HCT116 (cell line): ENCODE results near the gene MID1. TPM values are rescaled to one million over a fixed set of nuclear protein-coding genes. Genes with fewer than 3 reads are reported as not detected.

Experiments
- ATAC-seq: fragments of 200-7000 bp; cut with Tn5 transposase; 2 replicates; pipeline ENCODE4 v1.9.1; 2020; ENCODE audit warnings: mild to moderate bottlenecking, moderate library complexity
- BruUV-seq: library from RNA; stranded (reverse); fragments of 400-500 nt; replicated peaks from 2 replicates; lab custom pipeline; 2021; lab: Mats Ljungman, UMichigan
- CTCF ChIA-PET: fragments of 300-600 bp; sonication (Branson Sonifier 250); formaldehyde crosslinking; loops from one replicate; lab custom pipeline; 2021; ENCODE audit warnings: antibody characterized with exemption; lab: Charles Lee
- POLR2A ChIA-PET: fragments of 300-600, 350-600 bp; sonication (Branson Sonifier 250); formaldehyde crosslinking; loops from one replicate; lab custom pipeline; 2021; ENCODE audit warnings: antibody characterized with exemption; lab: Charles Lee
- RAD21 ChIA-PET, 2 experiments: fragments of 300-600 bp; sonication (Branson Sonifier 250); formaldehyde crosslinking; loops; one replicate each; lab custom pipeline; 2023; ENCODE audit warnings: low total read pairs in 2 of 2; ENCODE audit not compliant: uncharacterized antibody in 2 of 2, unreplicated experiment in 2 of 2, low non-redundant PET in 1 of 2; lab: Charles Lee
- DNase-seq: peaks from one replicate; pipeline ENCODE4 v3.0.0-alpha.2; 2010; ENCODE audit warnings: low read depth, low spot score
- H2AFZ ChIP-seq: fragments of 200-600 bp; shearing (Covaris generic), sonication (generic); 2 replicates; pipeline ENCODE4 v1.6.1; 2017; ENCODE audit warnings: low read depth, mixed run types, mixed read lengths, antibody characterized with exemption, low read length; ENCODE audit not compliant: poor library complexity, severe bottlenecking
- H3K27ac ChIP-seq: 2 replicates; pipeline ENCODE4 v1.5.1; 2012; ENCODE audit warnings: low read depth, low read length
- H3K27me3 ChIP-seq: fragments of 200-600 bp; sonication (generic); 2 replicates; pipeline ENCODE4 v1.6.1; 2016; ENCODE audit warnings: mixed run types, low read length, mixed read lengths; ENCODE audit not compliant: insufficient read depth
- H3K36me3 ChIP-seq, 2 experiments: fragments of 200-500 bp in 1 of 2; fragments of 200-600 bp in 1 of 2; sonication (Bioruptor generic) in 1 of 2; sonication (generic) in 1 of 2; 2 replicates each; pipeline versions ENCODE4 v1.5.1 to v1.6.1; 2014 to 2016; ENCODE audit warnings: low read length in 2 of 2, inconsistent platforms in 1 of 2, mixed read lengths in 1 of 2, mixed run types in 1 of 2; ENCODE audit not compliant: insufficient read depth in 2 of 2, control insufficient read depth in 1 of 2
- H3K4me1 ChIP-seq, 2 experiments: fragments of 200-600 bp in 1 of 2; sonication (generic) in 1 of 2; 2 replicates each; pipeline versions ENCODE4 v1.5.1 to v1.6.1; 2012 to 2017; ENCODE audit warnings: low read length in 2 of 2, inconsistent platforms in 1 of 2, mild to moderate bottlenecking in 1 of 2, mixed read lengths in 1 of 2, mixed run types in 1 of 2, moderate library complexity in 1 of 2; ENCODE audit not compliant: insufficient read depth in 2 of 2, control insufficient read depth in 1 of 2
- H3K4me2 ChIP-seq: fragments of 200-600 bp; sonication (generic); 2 replicates; pipeline ENCODE4 v1.6.1; 2017; ENCODE audit warnings: mixed run types, low read length, mixed read lengths
- H3K4me3 ChIP-seq, 2 experiments: fragments of 200-600 bp in 1 of 2; sonication (generic) in 1 of 2; replicated peaks in 1 of 2; 2 replicates each; pipeline ENCODE4 v1.5.1; 2011 to 2016; ENCODE audit warnings: low read length in 2 of 2, control low read depth in 1 of 2, low read depth in 1 of 2, mild to moderate bottlenecking in 1 of 2, mixed read lengths in 1 of 2, mixed run types in 1 of 2
- H3K79me2 ChIP-seq: fragments of 200-600 bp; sonication (generic); 2 replicates; pipeline ENCODE4 v1.6.1; 2017; ENCODE audit warnings: mild to moderate bottlenecking, mixed run types, low read length, moderate library complexity, mixed read lengths; ENCODE audit not compliant: insufficient read depth
- H3K9ac ChIP-seq: fragments of 200-600 bp; sonication (generic); 2 replicates; pipeline ENCODE4 v1.6.1; 2016; ENCODE audit warnings: low read length, mixed read lengths
- H3K9me2 ChIP-seq: fragments of 200-600 bp; sonication (generic), shearing (Covaris generic); 2 replicates; pipeline ENCODE4 v1.6.1; 2017; ENCODE audit warnings: mixed run types, mild to moderate bottlenecking, moderate library complexity; ENCODE audit not compliant: insufficient read depth
- H3K9me3 ChIP-seq, 2 experiments: fragments of 200-500 bp in 1 of 2; fragments of 200-600 bp in 1 of 2; sonication (Bioruptor generic) in 1 of 2; sonication (generic) in 1 of 2; 2 replicates each; pipeline ENCODE4 v1.6.1; 2014 to 2017; ENCODE audit warnings: low read length in 2 of 2, mixed read lengths in 2 of 2, inconsistent platforms in 1 of 2, low read depth in 1 of 2, mild to moderate bottlenecking in 1 of 2, mixed run types in 1 of 2, moderate library complexity in 1 of 2; ENCODE audit not compliant: control insufficient read depth in 1 of 2, insufficient read depth in 1 of 2
- H4K20me1 ChIP-seq: fragments of 200-600 bp; sonication (generic), shearing (Covaris generic); 2 replicates; pipeline ENCODE4 v1.6.1; 2017; ENCODE audit warnings: mixed run types, mild to moderate bottlenecking, moderate library complexity; ENCODE audit not compliant: insufficient read depth
- ATF3 ChIP-seq: IDR thresholded peaks from 2 replicates; pipeline ENCODE4 v1.6.1; 2012
- CEBPB ChIP-seq: IDR thresholded peaks from 2 replicates; pipeline ENCODE4 v1.6.1; 2012; ENCODE audit warnings: low read depth
- ELF1 ChIP-seq: IDR thresholded peaks from 2 replicates; pipeline ENCODE4 v1.6.1; 2012; ENCODE audit warnings: low read depth, borderline replicate concordance
- EZH2 ChIP-seq: fragments of 200-600 bp; sonication (generic); IDR thresholded peaks from 2 replicates; pipeline ENCODE4 v1.6.1; 2017; ENCODE audit warnings: antibody characterized with exemption, mixed run types
- EZH2phosphoT487 ChIP-seq: fragments of 200-600 bp; IDR thresholded peaks from 2 replicates; pipeline ENCODE4 v1.6.1; 2018; ENCODE audit warnings: antibody characterized with exemption, borderline replicate concordance
- JUND ChIP-seq: IDR thresholded peaks from 2 replicates; pipeline ENCODE4 v1.6.1; 2012
- MAX ChIP-seq: IDR thresholded peaks from 2 replicates; pipeline ENCODE4 v1.6.1; 2012
- RAD21 ChIP-seq: IDR thresholded peaks from 2 replicates; pipeline ENCODE4 v1.6.1; 2012; ENCODE audit warnings: low read depth, mild to moderate bottlenecking
- REST ChIP-seq: IDR thresholded peaks from 2 replicates; pipeline ENCODE4 v1.6.1; 2012; ENCODE audit warnings: low read depth
- SP1 ChIP-seq: IDR thresholded peaks from 2 replicates; pipeline ENCODE4 v1.6.1; 2012; ENCODE audit warnings: low read depth
- TCF7L2 ChIP-seq: IDR thresholded peaks from 2 replicates; pipeline ENCODE4 v1.7.0; 2011; ENCODE audit warnings: borderline replicate concordance, inconsistent platforms; ENCODE audit not compliant: insufficient read depth, insufficient read length; ENCODE audit errors: extremely low read depth
- YY1 ChIP-seq: IDR thresholded peaks from 2 replicates; pipeline ENCODE4 v1.6.1; 2011; ENCODE audit warnings: low read length, low read depth, moderate library complexity, mild to moderate bottlenecking; ENCODE audit not compliant: insufficient replicate concordance; ENCODE audit errors: extremely low read depth
- ZFX ChIP-seq: fragments of 450-650 bp; IDR thresholded peaks from 2 replicates; pipeline ENCODE4 v1.6.1; 2017
- intact Hi-C: fragments of 100-400 bp; cut with micrococcal nuclease; formaldehyde crosslinking; loops from 2 replicates; pipeline ENCODE4 v1.10.0; 2022
- total RNA-seq: library from RNA; stranded (reverse); gene quantifications from one replicate; pipeline ENCODE4 v1.2.1, GENCODE V29; 2021; ENCODE audit not compliant: unreplicated experiment

MID1 gene
- total RNA-seq, 1 experiment from 2014 or later, result 48.8 TPM

GRCh38 chrX:10533696-10534365 lies 86.6 kb downstream of the MID1 start:
- Histone ChIP-seq H3K9me3 (no peaks in the 10 kb centered on the region), H4K20me1 (no peaks in the 10 kb centered on the region), H3K4me2 (no peak overlapping the region), H3K27me3 (no peaks in the 10 kb centered on the region), H3K9ac (no peak overlapping the region), H2AFZ (no peak overlapping the region), H3K4me1 (peaks cover 3 to 4% of the 10 kb centered on the region in 2 experiments; a peak in 2 of 4 replicates), H3K27ac (no peak overlapping the region), H3K36me3 (no peaks in the 10 kb centered on the region), H3K79me2 (peaks cover 51% of the 10 kb centered on the region), H3K9me2 (no peaks in the 10 kb centered on the region), H3K4me3 (no peak overlapping the region)
- CTCF ChIA-PET, result no interaction called here
- POLR2A ChIA-PET, result no interaction called here
- no TSS peak for BruUV-seq
- TF ChIP-seq TCF7L2 (no peak), ATF3 (no peak), CEBPB (no peak), EZH2 (no peak), MAX (no peak), EZH2phosphoT487 (no peak), RAD21 (no peak), YY1 (no peak), SP1 (no peak), ZFX (no peak), REST (no peak), ELF1 (no peak), JUND (no peak)
- intact Hi-C loops, result no loop called here
- RAD21 ChIA-PET, result no interaction called here
- ATAC-seq (no peak), DNase-seq (no peak)
